ENCODE measurements around the gene GRK3. TPM values are rescaled to one million over a fixed set of nuclear protein-coding genes. Genes with fewer than 3 reads are reported as not detected.
"Not testable (repeated sequence)": the region's sequence is repeated elsewhere in the genome, so short reads cannot be mapped to it uniquely, and the experiment has no call there.

GRK3 gene
- polyA plus RNA-seq, 2 donors: 0.41 to 0.51 TPM

GRCh38 chr22:25559910-25560309 is 4.6 kb upstream of the GRK3 start:
- H3K27me3 ChIP-seq (ENCODE audit: control insufficient read depth in 1 of 2, insufficient read depth in 2 of 2, low read length in 2 of 2); H3K4me3 ChIP-seq (ENCODE audit: low read depth in 1 of 2, low read length in 2 of 2); H3K27ac ChIP-seq (ENCODE audit: low read depth in 2 of 2, low read length in 1 of 2); H3K36me3 ChIP-seq (ENCODE audit: control insufficient read depth in 2 of 2, insufficient read depth in 2 of 2, low read length in 1 of 2); H3K4me1 ChIP-seq (ENCODE audit: control insufficient read depth in 2 of 2, insufficient read depth in 2 of 2, low read length in 1 of 2); H3K9me3 ChIP-seq (ENCODE audit: control insufficient read depth in 2 of 2, insufficient read depth in 1 of 2, low read depth in 1 of 2, low read length in 1 of 2): not testable (repeated sequence)
- WGBS, 2 donors: 80 to 82% methylated on average over 4 of the region's 4 CpGs

- not testable (repeated sequence) for H3K36me3 ChIP-seq (ENCODE audit: control insufficient read depth in 2 of 2, insufficient read depth in 2 of 2, low read length in 1 of 2); H3K27me3 ChIP-seq (ENCODE audit: control insufficient read depth in 1 of 2, insufficient read depth in 2 of 2, low read length in 2 of 2)
- WGBS, 2 donors: 65 to 78% methylated on average over 3 of the region's 3 CpGs
Measured at GRCh38 chr22:25561182-25561581, 3.3 kb upstream of the GRK3 start.

GRCh38 chr22:25561927-25562326 is 2.5 kb upstream of the GRK3 start:
- 79 to 92% methylated on average over 1 of the region's 1 CpG for WGBS, 2 donors

More at GRCh38 chr22:25561182-25561581, 3.3 kb upstream of the GRK3 start:
- H3K4me3 ChIP-seq (ENCODE audit: low read depth in 1 of 2, low read length in 2 of 2); H3K27ac ChIP-seq (ENCODE audit: low read depth in 2 of 2, low read length in 1 of 2); H3K4me1 ChIP-seq (ENCODE audit: control insufficient read depth in 2 of 2, insufficient read depth in 2 of 2, low read length in 1 of 2); H3K9me3 ChIP-seq (ENCODE audit: control insufficient read depth in 2 of 2, insufficient read depth in 1 of 2, low read depth in 1 of 2, low read length in 1 of 2): not testable (repeated sequence)

GRCh38 chr22:25562966-25563760 is 1.3 kb upstream of the GRK3 start:
- not testable (repeated sequence) for H3K36me3 ChIP-seq (ENCODE audit: control insufficient read depth in 2 of 2, insufficient read depth in 2 of 2, low read length in 1 of 2); H3K4me3 ChIP-seq (ENCODE audit: low read depth in 1 of 2, low read length in 2 of 2); H3K9me3 ChIP-seq (ENCODE audit: control insufficient read depth in 2 of 2, insufficient read depth in 1 of 2, low read depth in 1 of 2, low read length in 1 of 2); H3K4me1 ChIP-seq (ENCODE audit: control insufficient read depth in 2 of 2, insufficient read depth in 2 of 2, low read length in 1 of 2); H3K27me3 ChIP-seq (ENCODE audit: control insufficient read depth in 1 of 2, insufficient read depth in 2 of 2, low read length in 2 of 2)
- WGBS, 2 donors: 41 to 42% methylated on average over 10 of the region's 10 CpGs
- H3K27ac ChIP-seq (ENCODE audit: low read depth in 2 of 2, low read length in 1 of 2): peak overlapping the region in 1 of 2 donors; percentile 50

More at GRCh38 chr22:25561927-25562326, 2.5 kb upstream of the GRK3 start:
- H3K4me3 ChIP-seq (ENCODE audit: low read depth in 1 of 2, low read length in 2 of 2); H3K36me3 ChIP-seq (ENCODE audit: control insufficient read depth in 2 of 2, insufficient read depth in 2 of 2, low read length in 1 of 2); H3K27ac ChIP-seq (ENCODE audit: low read depth in 2 of 2, low read length in 1 of 2); H3K27me3 ChIP-seq (ENCODE audit: control insufficient read depth in 1 of 2, insufficient read depth in 2 of 2, low read length in 2 of 2); H3K9me3 ChIP-seq (ENCODE audit: control insufficient read depth in 2 of 2, insufficient read depth in 1 of 2, low read depth in 1 of 2, low read length in 1 of 2); H3K4me1 ChIP-seq (ENCODE audit: control insufficient read depth in 2 of 2, insufficient read depth in 2 of 2, low read length in 1 of 2): not testable (repeated sequence)

GRCh38 chr22:25563761-25564319 is 635 bp upstream of the GRK3 start:
- Histone ChIP-seq H3K9me3 (ENCODE audit: control insufficient read depth in 2 of 2, insufficient read depth in 1 of 2, low read depth in 1 of 2, low read length in 1 of 2) (no peaks in the 10 kb centered on the region), H3K27me3 (ENCODE audit: control insufficient read depth in 1 of 2, insufficient read depth in 2 of 2, low read length in 2 of 2) (peaks cover 0 to 3% of the 10 kb centered on the region in 2 donors), H3K36me3 (ENCODE audit: control insufficient read depth in 2 of 2, insufficient read depth in 2 of 2, low read length in 1 of 2) (no peaks in the 10 kb centered on the region), H3K27ac (ENCODE audit: low read depth in 2 of 2, low read length in 1 of 2) (peak overlapping the region in 1 of 2 donors; percentile 50), H3K4me1 (ENCODE audit: control insufficient read depth in 2 of 2, insufficient read depth in 2 of 2, low read length in 1 of 2) (peaks cover 0 to 3% of the 10 kb centered on the region in 2 donors), H3K4me3 (ENCODE audit: low read depth in 1 of 2, low read length in 2 of 2) (peak overlapping the region; percentile 63 to 70)
- WGBS, 2 donors: 1 to 3% methylated on average over 21 of the region's 21 CpGs

GRCh38 chr22:25564979-25565677 is 653 bp downstream of the GRK3 start:
- Histone ChIP-seq H3K9me3 (ENCODE audit: control insufficient read depth in 2 of 2, insufficient read depth in 1 of 2, low read depth in 1 of 2, low read length in 1 of 2) (no peaks in the 10 kb centered on the region), H3K4me3 (ENCODE audit: low read depth in 1 of 2, low read length in 2 of 2) (peak overlapping the region; percentile 45 to 70), H3K27ac (ENCODE audit: low read depth in 2 of 2, low read length in 1 of 2) (peak overlapping the region in 1 of 2 donors; percentile 59), H3K27me3 (ENCODE audit: control insufficient read depth in 1 of 2, insufficient read depth in 2 of 2, low read length in 2 of 2) (peaks cover 0 to 3% of the 10 kb centered on the region in 2 donors), H3K4me1 (ENCODE audit: control insufficient read depth in 2 of 2, insufficient read depth in 2 of 2, low read length in 1 of 2) (peaks cover 0 to 3% of the 10 kb centered on the region in 2 donors), H3K36me3 (ENCODE audit: control insufficient read depth in 2 of 2, insufficient read depth in 2 of 2, low read length in 1 of 2) (no peaks in the 10 kb centered on the region)
- WGBS, 2 donors: 1 to 2% methylated on average over 21 to 61 of the region's 61 CpGs

- Histone ChIP-seq H3K36me3 (ENCODE audit: control insufficient read depth in 2 of 2, insufficient read depth in 2 of 2, low read length in 1 of 2) (no peaks in the 10 kb centered on the region), H3K27me3 (ENCODE audit: control insufficient read depth in 1 of 2, insufficient read depth in 2 of 2, low read length in 2 of 2) (peaks cover 0 to 3% of the 10 kb centered on the region in 2 donors), H3K4me3 (ENCODE audit: low read depth in 1 of 2, low read length in 2 of 2) (no peak overlapping the region), H3K9me3 (ENCODE audit: control insufficient read depth in 2 of 2, insufficient read depth in 1 of 2, low read depth in 1 of 2, low read length in 1 of 2) (no peaks in the 10 kb centered on the region), H3K27ac (ENCODE audit: low read depth in 2 of 2, low read length in 1 of 2) (no peak overlapping the region), H3K4me1 (ENCODE audit: control insufficient read depth in 2 of 2, insufficient read depth in 2 of 2, low read length in 1 of 2) (peaks cover 0 to 3% of the 10 kb centered on the region in 2 donors)
- WGBS, 2 donors: 75 to 80% methylated on average over 5 of the region's 5 CpGs
Measured at GRCh38 chr22:25566186-25566897, 1.9 kb downstream of the GRK3 start.

GRCh38 chr22:25566898-25567235 is 2.4 kb downstream of the GRK3 start:
- peaks cover 0 to 3% of the 10 kb centered on the region in 2 donors for H3K27me3 ChIP-seq (ENCODE audit: control insufficient read depth in 1 of 2, insufficient read depth in 2 of 2, low read length in 2 of 2)
- no peaks in the 10 kb centered on the region for H3K36me3 ChIP-seq (ENCODE audit: control insufficient read depth in 2 of 2, insufficient read depth in 2 of 2, low read length in 1 of 2)
- no peak overlapping the region for H3K4me3 ChIP-seq (ENCODE audit: low read depth in 1 of 2, low read length in 2 of 2)
- WGBS, 2 donors: 66 to 70% methylated on average over 2 of the region's 2 CpGs
- H3K27ac ChIP-seq (ENCODE audit: low read depth in 2 of 2, low read length in 1 of 2): no peak overlapping the region
- H3K4me1 ChIP-seq (ENCODE audit: control insufficient read depth in 2 of 2, insufficient read depth in 2 of 2, low read length in 1 of 2): peaks cover 0 to 3% of the 10 kb centered on the region in 2 donors
- H3K9me3 ChIP-seq (ENCODE audit: control insufficient read depth in 2 of 2, insufficient read depth in 1 of 2, low read depth in 1 of 2, low read length in 1 of 2): no peaks in the 10 kb centered on the region

GRCh38 chr22:25567251-25567675 is 2.8 kb downstream of the GRK3 start:
- Histone ChIP-seq H3K4me1 (ENCODE audit: control insufficient read depth in 2 of 2, insufficient read depth in 2 of 2, low read length in 1 of 2) (peaks cover 0 to 3% of the 10 kb centered on the region in 2 donors), H3K36me3 (ENCODE audit: control insufficient read depth in 2 of 2, insufficient read depth in 2 of 2, low read length in 1 of 2) (no peaks in the 10 kb centered on the region), H3K4me3 (ENCODE audit: low read depth in 1 of 2, low read length in 2 of 2) (no peak overlapping the region), H3K27me3 (ENCODE audit: control insufficient read depth in 1 of 2, insufficient read depth in 2 of 2, low read length in 2 of 2) (peaks cover 0 to 3% of the 10 kb centered on the region in 2 donors), H3K9me3 (ENCODE audit: control insufficient read depth in 2 of 2, insufficient read depth in 1 of 2, low read depth in 1 of 2, low read length in 1 of 2) (no peaks in the 10 kb centered on the region), H3K27ac (ENCODE audit: low read depth in 2 of 2, low read length in 1 of 2) (no peak overlapping the region)
- 75 to 77% methylated on average over 1 of the region's 1 CpG for WGBS, 2 donors

Data from esophagus (tissue), 2 donors.